Mucosa of rectum (tissue), 2 donors: ENCODE data around the gene SUN2.

Experiments used
- H3K27ac ChIP-seq, 2 donors: one replicate each; pipeline ENCODE4 v1.7.0; 2013; ENCODE audit warnings: inconsistent platforms in 2 of 2, low read depth in 2 of 2, low read length in 2 of 2
- H3K27me3 ChIP-seq, 2 donors: one replicate each; pipeline ENCODE4 v1.7.0; 2013; ENCODE audit warnings: low read length in 2 of 2; ENCODE audit not compliant: control insufficient read depth in 2 of 2, insufficient read depth in 2 of 2
- H3K36me3 ChIP-seq, 2 donors: one replicate each; pipeline ENCODE4 v1.7.0; 2013; ENCODE audit warnings: low read length in 2 of 2; ENCODE audit not compliant: control insufficient read depth in 2 of 2, insufficient read depth in 2 of 2
- H3K4me1 ChIP-seq, 2 donors: one replicate each; pipeline ENCODE4 v1.7.0; 2013; ENCODE audit warnings: low read length in 2 of 2, mild to moderate bottlenecking in 1 of 2; ENCODE audit not compliant: control insufficient read depth in 2 of 2, insufficient read depth in 2 of 2
- H3K4me3 ChIP-seq, 2 donors: one replicate each; pipeline ENCODE4 v1.7.0; 2013; ENCODE audit warnings: low read length in 2 of 2
- H3K9ac ChIP-seq, 2 donors: one replicate each; pipeline ENCODE4 v1.7.0; 2013; ENCODE audit warnings: low read length in 2 of 2, low read depth in 1 of 2, mild to moderate bottlenecking in 1 of 2
- H3K9me3 ChIP-seq, 2 donors: one replicate each; pipeline ENCODE4 v1.7.0; 2013; ENCODE audit warnings: low read length in 2 of 2; ENCODE audit not compliant: control insufficient read depth in 2 of 2
- donor health status: healthy.
- donor health status: Normal muscosa, but diverticular disease.

The SUN2 gene

GRCh38 chr22:38735465-38736256 is 20.1 kb downstream of the SUN2 start:
- H3K27ac ChIP-seq: no peak overlapping the region
- peaks cover 68 to 75% of the 10 kb centered on the region in 2 donors for H3K36me3 ChIP-seq
- peaks cover 8 to 10% of the 10 kb centered on the region in 2 donors for H3K4me1 ChIP-seq
- no peaks in the 10 kb centered on the region for H3K27me3 ChIP-seq
- no peak overlapping the region for H3K4me3 ChIP-seq
- H3K9ac ChIP-seq: no peak overlapping the region
- no peaks in the 10 kb centered on the region for H3K9me3 ChIP-seq

- Histone ChIP-seq H3K4me3 (no peak overlapping the region), H3K9ac (no peak overlapping the region), H3K27me3 (no peaks in the 10 kb centered on the region), H3K27ac (no peak overlapping the region), H3K9me3 (no peaks in the 10 kb centered on the region), H3K36me3 (peaks cover 68 to 75% of the 10 kb centered on the region in 2 donors), H3K4me1 (peaks cover 8 to 10% of the 10 kb centered on the region in 2 donors)
Measured at GRCh38 chr22:38735126-38735464, 20.7 kb downstream of the SUN2 start.

- no peak overlapping the region for H3K4me3 ChIP-seq
- no peak overlapping the region for H3K9ac ChIP-seq
- peaks cover 8 to 10% of the 10 kb centered on the region in 2 donors for H3K4me1 ChIP-seq
- H3K27me3 ChIP-seq: no peaks in the 10 kb centered on the region
- no peaks in the 10 kb centered on the region for H3K9me3 ChIP-seq
- H3K36me3 ChIP-seq: peaks cover 67 to 75% of the 10 kb centered on the region in 2 donors
- H3K27ac ChIP-seq: no peak overlapping the region
Measured at GRCh38 chr22:38734421-38735100, 21.2 kb downstream of the SUN2 start.

- Histone ChIP-seq H3K27me3 (no peaks in the 10 kb centered on the region), H3K27ac (peak overlapping the region in 1 of 2 donors; percentile 4), H3K9ac (no peak overlapping the region), H3K4me3 (no peak overlapping the region), H3K4me1 (peaks cover 8 to 10% of the 10 kb centered on the region in 2 donors), H3K9me3 (no peaks in the 10 kb centered on the region), H3K36me3 (peaks cover 66 to 74% of the 10 kb centered on the region in 2 donors)
Measured at GRCh38 chr22:38733724-38734381, 21.9 kb downstream of the SUN2 start.

- Histone ChIP-seq H3K9ac (no peak overlapping the region), H3K27ac (no peak overlapping the region), H3K4me1 (peaks cover 8 to 10% of the 10 kb centered on the region in 2 donors), H3K4me3 (no peak overlapping the region), H3K36me3 (peaks cover 66 to 74% of the 10 kb centered on the region in 2 donors), H3K27me3 (no peaks in the 10 kb centered on the region), H3K9me3 (no peaks in the 10 kb centered on the region)
Measured at GRCh38 chr22:38733329-38733723, 22.5 kb downstream of the SUN2 start.

GRCh38 chr22:38732251-38732815 is 23.5 kb downstream of the SUN2 start:
- H3K4me1 ChIP-seq: peaks cover 8 to 10% of the 10 kb centered on the region in 2 donors
- H3K27ac ChIP-seq: no peak overlapping the region
- no peak overlapping the region for H3K4me3 ChIP-seq
- H3K27me3 ChIP-seq: no peaks in the 10 kb centered on the region
- no peaks in the 10 kb centered on the region for H3K9me3 ChIP-seq
- peaks cover 66 to 74% of the 10 kb centered on the region in 2 donors for H3K36me3 ChIP-seq
- no peak overlapping the region for H3K9ac ChIP-seq

GRCh38 chr22:38731703-38732161 is 24.1 kb downstream of the SUN2 start:
- Histone ChIP-seq H3K27ac (no peak overlapping the region), H3K9ac (no peak overlapping the region)

GRCh38 chr22:38730411-38730871 is 25.4 kb downstream of the SUN2 start:
- H3K9me3 ChIP-seq: no peaks in the 10 kb centered on the region
- H3K27ac ChIP-seq: no peak overlapping the region
- H3K4me3 ChIP-seq: no peak overlapping the region
- H3K9ac ChIP-seq: no peak overlapping the region
- H3K27me3 ChIP-seq: no peaks in the 10 kb centered on the region
- H3K36me3 ChIP-seq: peaks cover 66 to 74% of the 10 kb centered on the region in 2 donors
- H3K4me1 ChIP-seq: peaks cover 8 to 10% of the 10 kb centered on the region in 2 donors

More at GRCh38 chr22:38731703-38732161, 24.1 kb downstream of the SUN2 start:
- Histone ChIP-seq H3K4me3 (no peak overlapping the region), H3K27me3 (no peaks in the 10 kb centered on the region), H3K4me1 (peaks cover 8 to 10% of the 10 kb centered on the region in 2 donors), H3K9me3 (no peaks in the 10 kb centered on the region), H3K36me3 (peaks cover 66 to 74% of the 10 kb centered on the region in 2 donors)

- Histone ChIP-seq H3K27me3 (no peaks in the 10 kb centered on the region), H3K36me3 (peaks cover 69 to 76% of the 10 kb centered on the region in 2 donors), H3K27ac (no peak overlapping the region), H3K9me3 (no peaks in the 10 kb centered on the region), H3K4me3 (no peak overlapping the region), H3K4me1 (peaks cover 8 to 10% of the 10 kb centered on the region in 2 donors), H3K9ac (no peak overlapping the region)
Measured at GRCh38 chr22:38729946-38730345, 25.9 kb downstream of the SUN2 start.
